Measurements from ENCODE around the gene SMURF1.

SMURF1 gene

GRCh38 chr7:99141841-99142726, 1.8 kb downstream of the SMURF1 start:
- DNase-seq (ENCODE audit: low read depth), result no peak

- DNase-seq (ENCODE audit: low read depth), result no peak
Observed at GRCh38 chr7:99141334-99141733, 2.6 kb downstream of the SMURF1 start.

- DNase-seq (ENCODE audit: low read depth), result no peak
Observed at GRCh38 chr7:99140813-99141212, 3.1 kb downstream of the SMURF1 start.

- DNase-seq (ENCODE audit: low read depth), result no peak
Observed at GRCh38 chr7:99139036-99139435, 4.9 kb downstream of the SMURF1 start.

GRCh38 chr7:99137411-99138180, 6.3 kb downstream of the SMURF1 start:
- peak; percentile 54 for DNase-seq (ENCODE audit: low read depth)

- no peak for DNase-seq (ENCODE audit: low read depth)
Observed at GRCh38 chr7:99135938-99136337, 8.0 kb downstream of the SMURF1 start.

- DNase-seq (ENCODE audit: low read depth), result no peak
Observed at GRCh38 chr7:99133766-99134564, 9.9 kb downstream of the SMURF1 start.

GRCh38 chr7:99132595-99133321, 11.2 kb downstream of the SMURF1 start:
- DNase-seq (ENCODE audit: low read depth), result no peak

- no peak for DNase-seq (ENCODE audit: low read depth)
Observed at GRCh38 chr7:99131290-99131689, 12.6 kb downstream of the SMURF1 start.

GRCh38 chr7:99129536-99129935, 14.4 kb downstream of the SMURF1 start:
- no peak for DNase-seq (ENCODE audit: low read depth)

- DNase-seq (ENCODE audit: low read depth), result no peak
Observed at GRCh38 chr7:99129001-99129400, 14.9 kb downstream of the SMURF1 start.

- no peak for DNase-seq (ENCODE audit: low read depth)
Observed at GRCh38 chr7:99128076-99128950, 15.6 kb downstream of the SMURF1 start.

- DNase-seq (ENCODE audit: low read depth), result no peak
Observed at GRCh38 chr7:99127636-99128035, 16.3 kb downstream of the SMURF1 start.

GRCh38 chr7:99126921-99127553, 16.9 kb downstream of the SMURF1 start:
- no peak for DNase-seq (ENCODE audit: low read depth)

- DNase-seq (ENCODE audit: low read depth), result no peak
Observed at GRCh38 chr7:99125505-99125865, 18.4 kb downstream of the SMURF1 start.

- DNase-seq (ENCODE audit: low read depth), result no peak
Observed at GRCh38 chr7:99124751-99125504, 19.0 kb downstream of the SMURF1 start.

- no peak for DNase-seq (ENCODE audit: low read depth)
Observed at GRCh38 chr7:99124236-99124635, 19.7 kb downstream of the SMURF1 start.

GRCh38 chr7:99123571-99124033, 20.3 kb downstream of the SMURF1 start:
- DNase-seq (ENCODE audit: low read depth), result no peak

- DNase-seq (ENCODE audit: low read depth), result no peak
Observed at GRCh38 chr7:99122762-99123161, 21.1 kb downstream of the SMURF1 start.
